Gastrocnemius medialis (tissue), 4 donors: ENCODE results near the gene INKA1.

Experiments used
- POLR2A ChIP-seq, 2 donors: fragments of 450-650 bp; IDR thresholded peaks; one replicate each; pipeline ENCODE4 v1.6.1; 2017; ENCODE audit warnings: antibody characterized with exemption in 2 of 2, mild to moderate bottlenecking in 2 of 2, moderate library complexity in 2 of 2
- TF ChIP-seq, protein P1 (sequence below), 5 experiments: fragments of 450-650 bp in 3 of 5; fragments of 200-600 bp in 2 of 5; sonication (generic) in 2 of 5; IDR thresholded peaks in 4 of 5; conservative IDR thresholded peaks in 1 of 5; 1 replicate in 4 of 5; 2 replicates in 1 of 5; pipeline ENCODE4 v1.5.1; 2016 to 2019; ENCODE audit warnings: antibody characterized with exemption in 5 of 5, mild to moderate bottlenecking in 3 of 5, moderate library complexity in 3 of 5

DNA sequence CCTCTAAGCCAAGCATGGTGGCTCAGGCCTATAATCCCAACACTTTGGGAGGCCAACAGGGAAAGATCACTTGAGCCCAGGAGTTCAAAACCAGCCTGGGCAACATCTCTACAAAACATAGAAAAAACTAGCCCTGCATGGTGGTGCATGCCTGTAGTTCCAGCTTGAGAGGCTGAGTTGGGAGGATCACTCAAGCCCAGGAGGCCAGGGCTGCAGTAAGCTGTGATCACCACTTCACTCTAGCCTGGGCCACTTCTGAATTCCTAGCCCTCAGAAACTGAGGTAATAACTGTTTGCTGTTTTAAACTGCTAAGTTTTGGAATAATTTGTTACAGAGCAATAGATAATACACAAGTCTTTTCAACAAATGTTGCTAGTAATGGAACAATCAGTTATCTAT is 33.1 kb upstream of the INKA1 start:
- TF ChIP-seq POLR2A (IDR thresholded peaks at IDR 0.05): no peak
- TF ChIP-seq, protein P1, sequence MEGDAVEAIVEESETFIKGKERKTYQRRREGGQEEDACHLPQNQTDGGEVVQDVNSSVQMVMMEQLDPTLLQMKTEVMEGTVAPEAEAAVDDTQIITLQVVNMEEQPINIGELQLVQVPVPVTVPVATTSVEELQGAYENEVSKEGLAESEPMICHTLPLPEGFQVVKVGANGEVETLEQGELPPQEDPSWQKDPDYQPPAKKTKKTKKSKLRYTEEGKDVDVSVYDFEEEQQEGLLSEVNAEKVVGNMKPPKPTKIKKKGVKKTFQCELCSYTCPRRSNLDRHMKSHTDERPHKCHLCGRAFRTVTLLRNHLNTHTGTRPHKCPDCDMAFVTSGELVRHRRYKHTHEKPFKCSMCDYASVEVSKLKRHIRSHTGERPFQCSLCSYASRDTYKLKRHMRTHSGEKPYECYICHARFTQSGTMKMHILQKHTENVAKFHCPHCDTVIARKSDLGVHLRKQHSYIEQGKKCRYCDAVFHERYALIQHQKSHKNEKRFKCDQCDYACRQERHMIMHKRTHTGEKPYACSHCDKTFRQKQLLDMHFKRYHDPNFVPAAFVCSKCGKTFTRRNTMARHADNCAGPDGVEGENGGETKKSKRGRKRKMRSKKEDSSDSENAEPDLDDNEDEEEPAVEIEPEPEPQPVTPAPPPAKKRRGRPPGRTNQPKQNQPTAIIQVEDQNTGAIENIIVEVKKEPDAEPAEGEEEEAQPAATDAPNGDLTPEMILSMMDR (IDR thresholded peaks at IDR 0.05 in 4 of 5, conservative IDR thresholded peaks at IDR 0.05 in 1 of 5): no peak
